ENCODE data around the gene CHURC1. TPM values are rescaled to one million over a fixed set of nuclear protein-coding genes. Genes with fewer than 3 reads are reported as not detected.

Gene CHURC1
- total RNA-seq, 1 donor from 2014 or later, result 59.8 TPM

DNA sequence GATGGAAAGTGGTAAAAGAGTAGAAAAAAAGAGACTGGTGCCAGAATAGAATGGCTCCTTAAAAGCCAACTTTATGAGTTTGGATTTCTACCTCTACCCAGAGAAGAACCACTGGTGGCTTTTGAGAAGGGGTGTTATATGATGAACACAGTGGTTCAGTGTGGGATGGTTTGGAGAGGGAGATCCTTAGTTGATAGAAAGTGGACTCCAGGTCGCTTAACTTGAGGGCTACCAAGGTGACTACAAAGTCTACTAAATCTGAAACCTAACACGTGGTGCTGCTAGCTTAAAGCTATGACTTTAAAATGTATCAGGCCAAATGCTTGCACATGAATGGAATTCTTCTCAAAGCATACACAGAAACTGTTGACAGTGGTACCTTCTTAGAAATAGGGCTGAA lies 42.9 kb upstream of the CHURC1 start:
- Histone ChIP-seq H3K27ac (no peak overlapping the region), H3K27me3 (peaks cover 26% of the 10 kb centered on the region), H4K20me1 (ENCODE audit: low read depth) (no peaks in the 10 kb centered on the region), H3K79me2 (ENCODE audit: low read depth) (no peaks in the 10 kb centered on the region), H3K4me3 (no peak overlapping the region), H3K4me2 (no peak overlapping the region), H3K9ac (no peak overlapping the region), H3K9me3 (ENCODE audit: low read depth) (no peaks in the 10 kb centered on the region), H3K36me3 (no peaks in the 10 kb centered on the region), H3K4me1 (no peaks in the 10 kb centered on the region), H3F3A (ENCODE audit: low read depth) (no peaks in the 10 kb centered on the region), H2AFZ (replicated peaks) (no peak overlapping the region)
- no peaks in the 10 kb centered on the region for H3K36me3 Mint-ChIP-seq
- TF ChIP-seq EZH2phosphoT487 (IDR thresholded peaks at IDR 0.05) (no peak), EZH2 (IDR thresholded peaks at IDR 0.05) (no peak)
- TF ChIP-seq, protein P1, sequence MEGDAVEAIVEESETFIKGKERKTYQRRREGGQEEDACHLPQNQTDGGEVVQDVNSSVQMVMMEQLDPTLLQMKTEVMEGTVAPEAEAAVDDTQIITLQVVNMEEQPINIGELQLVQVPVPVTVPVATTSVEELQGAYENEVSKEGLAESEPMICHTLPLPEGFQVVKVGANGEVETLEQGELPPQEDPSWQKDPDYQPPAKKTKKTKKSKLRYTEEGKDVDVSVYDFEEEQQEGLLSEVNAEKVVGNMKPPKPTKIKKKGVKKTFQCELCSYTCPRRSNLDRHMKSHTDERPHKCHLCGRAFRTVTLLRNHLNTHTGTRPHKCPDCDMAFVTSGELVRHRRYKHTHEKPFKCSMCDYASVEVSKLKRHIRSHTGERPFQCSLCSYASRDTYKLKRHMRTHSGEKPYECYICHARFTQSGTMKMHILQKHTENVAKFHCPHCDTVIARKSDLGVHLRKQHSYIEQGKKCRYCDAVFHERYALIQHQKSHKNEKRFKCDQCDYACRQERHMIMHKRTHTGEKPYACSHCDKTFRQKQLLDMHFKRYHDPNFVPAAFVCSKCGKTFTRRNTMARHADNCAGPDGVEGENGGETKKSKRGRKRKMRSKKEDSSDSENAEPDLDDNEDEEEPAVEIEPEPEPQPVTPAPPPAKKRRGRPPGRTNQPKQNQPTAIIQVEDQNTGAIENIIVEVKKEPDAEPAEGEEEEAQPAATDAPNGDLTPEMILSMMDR (IDR thresholded peaks at IDR 0.05), result no peak
- peaks cover 4% of the 10 kb centered on the region for H3K9me3 Mint-ChIP-seq
- no peaks in the 10 kb centered on the region for H3K4me1 Mint-ChIP-seq
- no peak overlapping the region for H3K4me3 Mint-ChIP-seq
- DNase-seq (ENCODE audit: low spot score), result no peak
- H3K27me3 Mint-ChIP-seq (ENCODE audit: insufficient read depth, low read depth), result peaks cover 9% of the 10 kb centered on the region
- no peak overlapping the region for H3K27ac Mint-ChIP-seq

DNA sequence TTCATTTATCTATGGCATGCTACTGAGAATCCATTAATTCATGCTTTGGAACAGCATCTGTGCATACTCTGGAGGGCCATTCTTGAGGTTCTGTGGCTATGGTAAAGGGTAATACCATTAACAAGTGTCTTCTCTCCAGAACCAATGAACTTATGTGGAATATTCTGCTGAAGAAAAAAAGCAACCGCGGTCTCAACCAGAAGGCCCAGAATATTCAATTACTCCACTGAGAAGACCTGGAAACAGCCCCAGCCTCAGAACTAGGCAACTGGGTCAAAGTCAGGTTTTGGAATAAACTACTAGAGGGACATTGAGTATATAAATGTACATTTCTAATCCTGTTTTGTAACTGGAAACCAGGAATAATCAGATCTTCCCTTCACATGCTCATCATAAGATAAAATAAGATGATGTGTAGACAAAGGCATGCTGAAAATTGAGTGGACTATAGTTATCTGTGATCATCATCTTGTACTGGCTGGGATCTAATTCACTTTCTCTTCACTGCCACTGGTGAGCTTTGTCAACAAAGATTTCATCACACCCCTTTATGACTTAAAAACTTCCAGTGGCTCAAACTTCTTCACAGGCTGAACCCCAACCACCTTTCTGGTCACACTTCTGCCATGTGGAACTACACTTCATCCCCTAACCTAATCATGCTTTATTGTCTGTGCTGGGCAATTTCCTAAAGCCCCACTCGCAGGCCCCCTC lies 40.6 kb upstream of the CHURC1 start:
- H3K27me3 ChIP-seq, result peaks cover 49% of the 10 kb centered on the region
- H3K27ac Mint-ChIP-seq, result no peak overlapping the region
- peaks cover 22% of the 10 kb centered on the region for H3K27me3 Mint-ChIP-seq (ENCODE audit: insufficient read depth, low read depth)
- H3F3A ChIP-seq (ENCODE audit: low read depth), result peaks cover 2% of the 10 kb centered on the region
- H3K9me3 Mint-ChIP-seq, result peaks cover 4% of the 10 kb centered on the region
- H3K36me3 ChIP-seq, result no peaks in the 10 kb centered on the region
- H3K27ac ChIP-seq, result no peak overlapping the region
- no peak overlapping the region for H3K9ac ChIP-seq
- no peak for DNase-seq (ENCODE audit: low spot score)
- no peaks in the 10 kb centered on the region for H3K9me3 ChIP-seq (ENCODE audit: low read depth)
- no peaks in the 10 kb centered on the region for H3K79me2 ChIP-seq (ENCODE audit: low read depth)
- no peaks in the 10 kb centered on the region for H4K20me1 ChIP-seq (ENCODE audit: low read depth)
- no peak overlapping the region for H3K4me2 ChIP-seq
- TF ChIP-seq, protein P1 (IDR thresholded peaks at IDR 0.05), result no peak
- TF ChIP-seq EZH2 (IDR thresholded peaks at IDR 0.05), result no peak
- TF ChIP-seq EZH2phosphoT487 (IDR thresholded peaks at IDR 0.05), result no peak
- no peaks in the 10 kb centered on the region for H3K36me3 Mint-ChIP-seq
- no peak overlapping the region for H3K4me3 ChIP-seq
- no peak overlapping the region for H3K4me3 Mint-ChIP-seq
- H3K4me1 Mint-ChIP-seq, result peaks cover 3% of the 10 kb centered on the region
- H2AFZ ChIP-seq (replicated peaks), result no peak overlapping the region
- no peaks in the 10 kb centered on the region for H3K4me1 ChIP-seq

DNA sequence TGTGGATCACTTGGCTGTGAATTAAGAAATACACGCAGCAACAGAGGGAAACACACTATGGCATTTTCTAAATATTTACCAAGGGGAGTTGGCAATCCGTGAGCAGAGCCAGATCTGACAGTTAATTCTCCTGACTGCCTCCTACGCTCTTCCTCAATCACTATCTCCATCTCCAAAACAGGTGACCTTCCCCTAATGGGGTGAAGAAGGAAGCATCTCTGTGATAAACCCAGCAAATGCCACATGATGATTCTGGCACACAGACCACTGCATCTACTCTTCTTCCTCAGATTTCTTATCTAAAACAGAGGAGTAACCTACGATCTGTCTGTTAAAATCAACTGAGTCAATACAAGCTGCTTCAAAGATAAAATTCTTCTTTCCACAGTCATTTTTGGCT lies 38.9 kb upstream of the CHURC1 start:
- no peak overlapping the region for H3K4me3 ChIP-seq
- DNase-seq (ENCODE audit: low spot score), result no peak
- H3K36me3 ChIP-seq, result no peaks in the 10 kb centered on the region
- Mint-ChIP-seq H3K4me1 (peaks cover 6% of the 10 kb centered on the region), H3K36me3 (no peaks in the 10 kb centered on the region), H3K9me3 (peaks cover 4% of the 10 kb centered on the region), H3K4me3 (no peak overlapping the region), H3K27ac (no peak overlapping the region), H3K27me3 (ENCODE audit: insufficient read depth, low read depth) (peaks cover 27% of the 10 kb centered on the region)
- no peaks in the 10 kb centered on the region for H4K20me1 ChIP-seq (ENCODE audit: low read depth)
- no peaks in the 10 kb centered on the region for H3K79me2 ChIP-seq (ENCODE audit: low read depth)
- H3F3A ChIP-seq (ENCODE audit: low read depth), result peaks cover 11% of the 10 kb centered on the region
- no peak overlapping the region for H2AFZ ChIP-seq (replicated peaks)
- H3K9ac ChIP-seq, result no peak overlapping the region
- H3K27ac ChIP-seq, result no peak overlapping the region
- H3K4me1 ChIP-seq, result no peaks in the 10 kb centered on the region
- H3K4me2 ChIP-seq, result no peak overlapping the region
- no peak for TF ChIP-seq EZH2 (IDR thresholded peaks at IDR 0.05)
- TF ChIP-seq, protein P1 (IDR thresholded peaks at IDR 0.05), result no peak
- TF ChIP-seq EZH2phosphoT487 (IDR thresholded peaks at IDR 0.05), result no peak
- no peaks in the 10 kb centered on the region for H3K9me3 ChIP-seq (ENCODE audit: low read depth)
- peaks cover 66% of the 10 kb centered on the region for H3K27me3 ChIP-seq

All from neural progenitor cell (in vitro differentiated cells).